Caco-2 (cell line): ENCODE measurements around the gene ZBED2. TPM values are rescaled to one million over a fixed set of nuclear protein-coding genes. Genes with fewer than 3 reads are reported as not detected.

Source experiments
- BruUV-seq: library from RNA; stranded (reverse); fragments of 400-500 nt; replicated peaks from 2 replicates; lab custom pipeline; 2021; lab: Mats Ljungman, UMichigan
- CTCF ChIA-PET: fragments of 300-600 bp; sonication (Branson Sonifier 250); formaldehyde crosslinking; loops from one replicate; lab custom pipeline; 2022; ENCODE audit warnings: antibody characterized with exemption; lab: Charles Lee
- POLR2A ChIA-PET: fragments of 300-600 bp; sonication (Branson Sonifier 250); formaldehyde crosslinking; loops from one replicate; lab custom pipeline; 2022; ENCODE audit warnings: antibody characterized with exemption; lab: Charles Lee
- DNase-seq, 2 experiments: peaks; one replicate each; pipeline versions ENCODE4 v3.0.0 to v3.0.0-alpha.2; 2020 to 2022
- H3K27me3 ChIP-seq: replicated peaks from 2 replicates; pipeline ENCODE4 v1.6.0; 2011; ENCODE audit warnings: low read length; ENCODE audit not compliant: control insufficient read depth, insufficient read depth
- H3K36me3 ChIP-seq: 2 replicates; pipeline ENCODE4 v1.5.1; 2011; ENCODE audit warnings: low read length; ENCODE audit not compliant: control insufficient read depth, insufficient read depth
- H3K4me1 ChIP-seq: fragments of 250-450 bp; sonication (Bioruptor Pico); 2 replicates; pipeline ENCODE4 v1.5.1; 2020; ENCODE audit warnings: mild to moderate bottlenecking
- H3K4me3 ChIP-seq: 2 replicates; pipeline ENCODE4 v1.5.1; 2011; ENCODE audit warnings: low read depth, mild to moderate bottlenecking, control low read depth, low read length
- H3K9me3 ChIP-seq: fragments of 250-450 bp; sonication (Bioruptor Pico); 2 replicates; pipeline ENCODE4 v1.5.1; 2020; ENCODE audit warnings: mild to moderate bottlenecking, moderate library complexity
- H3K27ac Mint-ChIP-seq: one replicate; pipeline ENCODE4 v1.8.0; 2022; ENCODE audit warnings: mixed read lengths; ENCODE audit not compliant: unreplicated experiment
- H3K27me3 Mint-ChIP-seq: one replicate; pipeline ENCODE4 v1.8.0; 2022; ENCODE audit warnings: mixed read lengths; ENCODE audit not compliant: insufficient read depth, unreplicated experiment
- H3K36me3 Mint-ChIP-seq: one replicate; pipeline ENCODE4 v1.8.0; 2022; ENCODE audit warnings: mild to moderate bottlenecking, mixed read lengths; ENCODE audit not compliant: insufficient read depth, unreplicated experiment
- H3K4me1 Mint-ChIP-seq: one replicate; pipeline ENCODE4 v1.8.0; 2022; ENCODE audit warnings: low read depth, mixed read lengths; ENCODE audit not compliant: unreplicated experiment
- H3K4me3 Mint-ChIP-seq: one replicate; pipeline ENCODE4 v1.8.0; 2022; ENCODE audit warnings: mild to moderate bottlenecking, moderate library complexity, mixed read lengths; ENCODE audit not compliant: unreplicated experiment
- H3K9me3 Mint-ChIP-seq: one replicate; pipeline ENCODE4 v1.8.0; 2022; ENCODE audit warnings: mixed read lengths; ENCODE audit not compliant: unreplicated experiment
- intact Hi-C: fragments of 100-400 bp; cut with micrococcal nuclease; formaldehyde crosslinking; loops from one replicate; pipeline ENCODE4 v1.10.0; 2022; ENCODE audit not compliant: unreplicated experiment
- total RNA-seq: library from RNA; stranded (reverse); gene quantifications from 2 replicates; pipeline ENCODE4 v1.2.3, GENCODE V29; 2022
- TF ChIP-seq, protein P1 (sequence below), 2 experiments: fragments of 200-600 bp in 1 of 2; IDR thresholded peaks; 1 replicate in 1 of 2; 2 replicates in 1 of 2; pipeline versions ENCODE4 v1.5.1 to v1.8.0; 2011 to 2022; ENCODE audit warnings: antibody characterized with exemption in 1 of 2, control low read depth in 1 of 2, inconsistent platforms in 1 of 2, low read depth in 1 of 2, low read length in 1 of 2, mild to moderate bottlenecking in 1 of 2, moderate library complexity in 1 of 2; ENCODE audit not compliant: insufficient read depth in 1 of 2, severe bottlenecking in 1 of 2, unreplicated experiment in 1 of 2

Gene ZBED2
- total RNA-seq, 1 experiment from 2014 or later = 0.20 TPM

- Mint-ChIP-seq H3K27ac (no peak overlapping the region), H3K4me1 (peaks cover 11% of the 10 kb centered on the region), H3K36me3 (no peaks in the 10 kb centered on the region), H3K27me3 (peaks cover under 1% of the 10 kb centered on the region), H3K4me3 (no peak overlapping the region), H3K9me3 (peaks cover 8% of the 10 kb centered on the region)
- BruUV-seq = no TSS peak
- Histone ChIP-seq H3K4me1 (0 out of 2 replicates have a peak, but pooled peaks cover 7% of the 10 kb centered on the region), H3K4me3 (no peak overlapping the region), H3K27me3 (no peaks in the 10 kb centered on the region), H3K36me3 (no peaks in the 10 kb centered on the region), H3K9me3 (no peaks in the 10 kb centered on the region)
- TF ChIP-seq, protein P1, sequence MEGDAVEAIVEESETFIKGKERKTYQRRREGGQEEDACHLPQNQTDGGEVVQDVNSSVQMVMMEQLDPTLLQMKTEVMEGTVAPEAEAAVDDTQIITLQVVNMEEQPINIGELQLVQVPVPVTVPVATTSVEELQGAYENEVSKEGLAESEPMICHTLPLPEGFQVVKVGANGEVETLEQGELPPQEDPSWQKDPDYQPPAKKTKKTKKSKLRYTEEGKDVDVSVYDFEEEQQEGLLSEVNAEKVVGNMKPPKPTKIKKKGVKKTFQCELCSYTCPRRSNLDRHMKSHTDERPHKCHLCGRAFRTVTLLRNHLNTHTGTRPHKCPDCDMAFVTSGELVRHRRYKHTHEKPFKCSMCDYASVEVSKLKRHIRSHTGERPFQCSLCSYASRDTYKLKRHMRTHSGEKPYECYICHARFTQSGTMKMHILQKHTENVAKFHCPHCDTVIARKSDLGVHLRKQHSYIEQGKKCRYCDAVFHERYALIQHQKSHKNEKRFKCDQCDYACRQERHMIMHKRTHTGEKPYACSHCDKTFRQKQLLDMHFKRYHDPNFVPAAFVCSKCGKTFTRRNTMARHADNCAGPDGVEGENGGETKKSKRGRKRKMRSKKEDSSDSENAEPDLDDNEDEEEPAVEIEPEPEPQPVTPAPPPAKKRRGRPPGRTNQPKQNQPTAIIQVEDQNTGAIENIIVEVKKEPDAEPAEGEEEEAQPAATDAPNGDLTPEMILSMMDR (IDR thresholded peaks at IDR 0.05; ENCODE audit: insufficient read depth in 1 of 2, low read depth in 1 of 2, low read length in 1 of 2, severe bottlenecking in 1 of 2, unreplicated experiment in 1 of 2) = no peak
- CTCF ChIA-PET = interaction anchor here (1.0 kb wide), 1 partner anchor 15 kb away, joined by 3 read pairs; no protein-coding TSS in a partner anchor
- POLR2A ChIA-PET = no interaction called here
- DNase-seq = no peak
- intact Hi-C loops = no loop called here
These were observed 2.2 kb downstream of the ZBED2 start for GRCh38 chr3:111592936-111593335.

DNA sequence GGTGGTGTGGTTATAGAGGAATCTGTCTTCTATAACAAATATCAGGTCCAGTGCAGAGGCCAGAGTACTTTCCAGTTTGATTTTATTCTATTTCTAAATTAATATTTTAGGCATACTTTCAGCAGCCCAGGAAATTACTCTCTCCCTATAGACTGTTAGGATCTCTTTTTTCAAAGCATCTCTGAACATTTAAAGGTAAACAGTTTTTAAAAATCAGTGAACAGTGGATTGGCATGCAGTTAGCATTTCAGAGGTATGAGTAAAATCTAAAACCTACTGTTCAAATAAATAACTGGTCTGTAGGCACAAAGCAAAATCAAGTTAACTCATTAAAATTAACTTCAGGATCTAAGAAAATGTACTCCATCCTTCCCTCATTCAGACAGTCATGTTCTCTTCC lies 3.0 kb downstream of the ZBED2 start:
- H3K27ac Mint-ChIP-seq = no peak overlapping the region
- peaks cover 11% of the 10 kb centered on the region for H3K4me1 Mint-ChIP-seq
- H3K4me3 Mint-ChIP-seq = no peak overlapping the region
- Histone ChIP-seq H3K36me3 (no peaks in the 10 kb centered on the region), H3K4me3 (no peak overlapping the region), H3K4me1 (peaks cover 7% of the 10 kb centered on the region; the same call in 1 of the 2 replicates), H3K9me3 (no peaks in the 10 kb centered on the region), H3K27me3 (no peaks in the 10 kb centered on the region)
- ChIA-PET CTCF (no interaction called here), POLR2A (no interaction called here)
- H3K36me3 Mint-ChIP-seq = no peaks in the 10 kb centered on the region
- peaks cover 10% of the 10 kb centered on the region for H3K9me3 Mint-ChIP-seq
- no TSS peak for BruUV-seq
- DNase-seq = no peak
- H3K27me3 Mint-ChIP-seq = no peaks in the 10 kb centered on the region
- intact Hi-C loops = no loop called here
- TF ChIP-seq, protein P1 (IDR thresholded peaks at IDR 0.05; ENCODE audit: insufficient read depth in 1 of 2, low read depth in 1 of 2, low read length in 1 of 2, severe bottlenecking in 1 of 2, unreplicated experiment in 1 of 2) = no peak

- BruUV-seq = no TSS peak
- Histone ChIP-seq H3K27me3 (no peaks in the 10 kb centered on the region), H3K4me1 (peaks cover 7% of the 10 kb centered on the region; the same call in 1 of the 2 replicates), H3K4me3 (no peak overlapping the region), H3K36me3 (no peaks in the 10 kb centered on the region), H3K9me3 (0 out of 2 replicates have a peak, but pooled peaks cover 5% of the 10 kb centered on the region)
- ChIA-PET CTCF (no interaction called here), POLR2A (no interaction called here)
- peaks cover 16% of the 10 kb centered on the region for H3K9me3 Mint-ChIP-seq
- no peaks in the 10 kb centered on the region for H3K36me3 Mint-ChIP-seq
- intact Hi-C loops = no loop called here
- DNase-seq = no peak
- no peaks in the 10 kb centered on the region for H3K27me3 Mint-ChIP-seq
- TF ChIP-seq, protein P1 (IDR thresholded peaks at IDR 0.05; ENCODE audit: insufficient read depth in 1 of 2, low read depth in 1 of 2, low read length in 1 of 2, severe bottlenecking in 1 of 2, unreplicated experiment in 1 of 2) = no peak
- no peak overlapping the region for H3K4me3 Mint-ChIP-seq
- peaks cover 16% of the 10 kb centered on the region for H3K4me1 Mint-ChIP-seq
- H3K27ac Mint-ChIP-seq = no peak overlapping the region
These were observed 3.6 kb downstream of the ZBED2 start for GRCh38 chr3:111591555-111591954.
